CD4-positive, alpha-beta T cell treated with Interleukin-17A for 4 hours (primary cell): Measurements from ENCODE around the gene CCDC102A.

Source experiments
- DNase-seq: peaks from one replicate; pipeline ENCODE4 v3.0.0-alpha.2; 2020; ENCODE audit warnings: mixed read lengths

Gene CCDC102A

GRCh38 chr16:57535680-57536305 is 578 bp downstream of the CCDC102A start:
- DNase-seq, result peak; percentile 93

GRCh38 chr16:57534881-57535658 is 1.3 kb downstream of the CCDC102A start:
- no peak for DNase-seq

- DNase-seq, result no peak
Observed at GRCh38 chr16:57534337-57534880, 2.0 kb downstream of the CCDC102A start.

GRCh38 chr16:57533431-57534336 is 2.7 kb downstream of the CCDC102A start:
- DNase-seq, result peak; percentile 67

- no peak for DNase-seq
Observed at GRCh38 chr16:57532266-57532625, 4.1 kb downstream of the CCDC102A start.

- no peak for DNase-seq
Observed at GRCh38 chr16:57531635-57532265, 4.6 kb downstream of the CCDC102A start.

GRCh38 chr16:57531253-57531575 is 5.2 kb downstream of the CCDC102A start:
- no peak for DNase-seq

GRCh38 chr16:57530522-57531252 is 5.7 kb downstream of the CCDC102A start:
- DNase-seq, result no peak

- DNase-seq, result peak; percentile 86
Observed at GRCh38 chr16:57530104-57530521, 6.3 kb downstream of the CCDC102A start.

- no peak for DNase-seq
Observed at GRCh38 chr16:57529391-57530103, 6.8 kb downstream of the CCDC102A start.

GRCh38 chr16:57528499-57529390 is 7.6 kb downstream of the CCDC102A start:
- DNase-seq, result no peak

GRCh38 chr16:57527610-57528360 is 8.6 kb downstream of the CCDC102A start:
- no peak for DNase-seq

GRCh38 chr16:57527027-57527426 is 9.3 kb downstream of the CCDC102A start:
- no peak for DNase-seq

- DNase-seq, result no peak
Observed at GRCh38 chr16:57526498-57526897, 9.9 kb downstream of the CCDC102A start.

GRCh38 chr16:57525761-57526160 is 10.6 kb downstream of the CCDC102A start:
- no peak for DNase-seq

- DNase-seq, result no peak
Observed at GRCh38 chr16:57522960-57523359, 13.4 kb downstream of the CCDC102A start.

- DNase-seq, result peak; percentile 89
Observed at GRCh38 chr16:57519796-57520360, 16.5 kb downstream of the CCDC102A start.

GRCh38 chr16:57518922-57519321 is 17.4 kb downstream of the CCDC102A start:
- no peak for DNase-seq

- DNase-seq, result no peak
Observed at GRCh38 chr16:57518520-57518919, 17.9 kb downstream of the CCDC102A start.
